H1 (cell line): ENCODE measurements around the gene PPP6R1. TPM values are rescaled to one million over a fixed set of nuclear protein-coding genes. Genes with fewer than 3 reads are reported as not detected.
A peak's percentile ranks its signal among the peaks of the same experiment; 100 is the strongest.

Source experiments
- CTCF ChIA-PET: fragments of 300-600 bp; sonication (Branson Sonifier 250); formaldehyde crosslinking; loops from one replicate; lab custom pipeline; 2021; ENCODE audit not compliant: partially characterized antibody; lab: Charles Lee
- POLR2A ChIA-PET: fragments of 300-600 bp; sonication (Branson Sonifier 250); formaldehyde crosslinking; loops from one replicate; lab custom pipeline; 2021; ENCODE audit warnings: inconsistent platforms; ENCODE audit not compliant: partially characterized antibody; lab: Charles Lee
- DNase-seq, 2 experiments: peaks; one replicate each; pipeline versions ENCODE4 v3.0.0 to v3.0.0-alpha.2; 2010 to 2022; ENCODE audit warnings: low spot score in 2 of 2, low read depth in 1 of 2, mixed read lengths in 1 of 2
- FAIRE-seq: peaks from 2 replicates; lab custom pipeline; 2011; peaks lifted over from hg19 to GRCh38; lab: Jason Lieb, UNC
- H2AFZ ChIP-seq: 2 replicates; pipeline ENCODE4 v1.8.1; 2012; ENCODE audit warnings: low read length, inconsistent platforms
- H2AK5ac ChIP-seq: 2 replicates; pipeline ENCODE4 v1.6.1; 2013; ENCODE audit warnings: low read depth, low read length
- H2BK120ac ChIP-seq: replicated peaks from 2 replicates; pipeline ENCODE3; 2013; ENCODE audit warnings: low read depth, low read length, inconsistent platforms
- H2BK12ac ChIP-seq: 2 replicates; pipeline ENCODE4 v1.6.1; 2013; ENCODE audit warnings: low read depth, low read length
- H2BK15ac ChIP-seq: 2 replicates; pipeline ENCODE4 v1.6.1; 2013; ENCODE audit warnings: low read length
- H2BK20ac ChIP-seq: 2 replicates; pipeline ENCODE4 v1.6.1; 2013; ENCODE audit warnings: low read length
- H2BK5ac ChIP-seq: 2 replicates; pipeline ENCODE4 v1.6.1; 2013; ENCODE audit warnings: low read depth, low read length
- H3K14ac ChIP-seq: 2 replicates; pipeline ENCODE4 v1.6.1; 2013; ENCODE audit warnings: inconsistent platforms; ENCODE audit not compliant: insufficient read length
- H3K18ac ChIP-seq: 2 replicates; pipeline ENCODE4 v1.6.1; 2013; ENCODE audit warnings: low read length; ENCODE audit errors: extremely low read depth
- H3K23ac ChIP-seq: 2 replicates; pipeline ENCODE4 v1.6.1; 2013; ENCODE audit warnings: inconsistent platforms; ENCODE audit not compliant: insufficient read length
- H3K23me2 ChIP-seq: 2 replicates; pipeline ENCODE4 v1.6.1; 2013; ENCODE audit warnings: low read depth, low read length
- H3K27ac ChIP-seq: 2 replicates; pipeline ENCODE4 v1.6.1; 2011; ENCODE audit warnings: low read depth, low read length, inconsistent platforms
- H3K27me3 ChIP-seq, 4 experiments: replicated peaks in 1 of 4; 1 replicate in 1 of 4; 2 replicates in 3 of 4; pipeline versions ENCODE4 v1.6.1 to v1.8.1; 2011 to 2013; ENCODE audit warnings: low read length in 3 of 4, mild to moderate bottlenecking in 3 of 4, inconsistent platforms in 2 of 4, mixed read lengths in 2 of 4, moderate library complexity in 1 of 4; ENCODE audit not compliant: control insufficient read depth in 3 of 4, insufficient read depth in 3 of 4; ENCODE audit errors: extremely low read depth in 1 of 4
- H3K36me3 ChIP-seq, 4 experiments: 2 replicates each; pipeline versions ENCODE4 v1.6.1 to v1.8.1; 2011 to 2013; ENCODE audit warnings: mild to moderate bottlenecking in 4 of 4, low read length in 3 of 4, moderate library complexity in 2 of 4, control low read depth in 1 of 4, inconsistent platforms in 1 of 4; ENCODE audit not compliant: insufficient read depth in 4 of 4, control insufficient read depth in 2 of 4
- H3K4ac ChIP-seq: replicated peaks from 2 replicates; pipeline ENCODE3; 2013; ENCODE audit warnings: low read length, low read depth, mixed read lengths, inconsistent platforms; ENCODE audit not compliant: insufficient read length
- H3K4me1 ChIP-seq, 4 experiments: replicated peaks in 1 of 4; 1 replicate in 1 of 4; 2 replicates in 3 of 4; pipeline versions ENCODE4 v1.6.1 to v1.8.1; 2011 to 2013; ENCODE audit warnings: low read length in 3 of 4, inconsistent platforms in 2 of 4, mixed read lengths in 1 of 4; ENCODE audit not compliant: insufficient read depth in 4 of 4, control insufficient read depth in 3 of 4
- H3K4me2 ChIP-seq, 2 experiments: 2 replicates each; pipeline versions ENCODE4 v1.6.1 to v1.8.1; 2011 to 2013; ENCODE audit warnings: low read depth in 2 of 2, low read length in 2 of 2, control low read depth in 1 of 2, inconsistent platforms in 1 of 2, mild to moderate bottlenecking in 1 of 2; ENCODE audit not compliant: insufficient read depth in 1 of 2
- H3K4me3 ChIP-seq, 4 experiments: fragments of 200-600, 300-600 bp in 1 of 4; sonication (generic), shearing (Covaris generic), sonication (Bioruptor Twin) in 1 of 4; 2 replicates each; pipeline versions ENCODE4 v1.5.1 to v1.8.1; 2011 to 2016; ENCODE audit warnings: low read length in 4 of 4, low read depth in 3 of 4, control low read depth in 2 of 4, inconsistent platforms in 2 of 4, mild to moderate bottlenecking in 2 of 4, mixed read lengths in 1 of 4, moderate library complexity in 1 of 4; ENCODE audit not compliant: insufficient read depth in 2 of 4; ENCODE audit errors: extremely low read depth in 1 of 4
- H3K56ac ChIP-seq: replicated peaks from 2 replicates; pipeline ENCODE3; 2013; ENCODE audit warnings: low read depth, mild to moderate bottlenecking, mixed read lengths, low read length, inconsistent platforms; ENCODE audit not compliant: insufficient read length
- H3K79me1 ChIP-seq: 2 replicates; pipeline ENCODE4 v1.6.1; 2013; ENCODE audit warnings: low read depth, low read length, control low read depth
- H3K79me2 ChIP-seq, 2 experiments: 2 replicates each; pipeline versions ENCODE4 v1.6.1 to v1.8.1; 2012 to 2013; ENCODE audit warnings: low read length in 2 of 2, mild to moderate bottlenecking in 2 of 2, inconsistent platforms in 1 of 2; ENCODE audit not compliant: insufficient read depth in 2 of 2, control insufficient read depth in 1 of 2
- H3K9ac ChIP-seq, 4 experiments: replicated peaks in 1 of 4; 1 replicate in 1 of 4; 2 replicates in 3 of 4; pipeline versions ENCODE4 v1.6.1 to v1.8.1; 2011 to 2013; ENCODE audit warnings: low read depth in 3 of 4, low read length in 3 of 4, control low read depth in 2 of 4, mild to moderate bottlenecking in 2 of 4, moderate library complexity in 2 of 4, inconsistent platforms in 1 of 4; ENCODE audit errors: extremely low read depth in 1 of 4
- H3K9me3 ChIP-seq, 2 experiments: 2 replicates each; pipeline versions ENCODE4 v1.6.1 to v1.8.1; 2012 to 2013; ENCODE audit warnings: mild to moderate bottlenecking in 2 of 2, moderate library complexity in 2 of 2, control low read depth in 1 of 2, inconsistent platforms in 1 of 2, low read depth in 1 of 2, low read length in 1 of 2, mixed read lengths in 1 of 2; ENCODE audit not compliant: insufficient read depth in 2 of 2
- H4K20me1 ChIP-seq, 2 experiments: replicated peaks in 1 of 2; 2 replicates each; pipeline versions ENCODE3 to v1.8.1; 2011 to 2013; ENCODE audit warnings: inconsistent platforms in 2 of 2, low read length in 2 of 2, mild to moderate bottlenecking in 1 of 2; ENCODE audit not compliant: insufficient read depth in 2 of 2, control insufficient read depth in 1 of 2
- H4K5ac ChIP-seq: 2 replicates; pipeline ENCODE4 v1.6.1; 2013; ENCODE audit warnings: low read length, low read depth, mixed read lengths, inconsistent platforms; ENCODE audit not compliant: insufficient read length
- H4K8ac ChIP-seq: 2 replicates; pipeline ENCODE4 v1.8.0; 2013; ENCODE audit warnings: mild to moderate bottlenecking, moderate library complexity, low read length, inconsistent platforms; ENCODE audit not compliant: insufficient read depth; ENCODE audit errors: extremely low read depth
- H4K91ac ChIP-seq: replicated peaks from 2 replicates; pipeline ENCODE3; 2013; ENCODE audit warnings: low read length, mixed read lengths, inconsistent platforms; ENCODE audit not compliant: insufficient read length
- EP300 ChIP-seq, 2 experiments: IDR thresholded peaks; 1 replicate in 1 of 2; 2 replicates in 1 of 2; pipeline ENCODE4 v1.6.1; 2011 to 2012; ENCODE audit warnings: low read depth in 2 of 2, low read length in 2 of 2, mild to moderate bottlenecking in 2 of 2, borderline replicate concordance in 1 of 2, inconsistent platforms in 1 of 2, moderate library complexity in 1 of 2
- EZH2 ChIP-seq: fragments of 200-600 bp; sonication (generic); IDR thresholded peaks from 2 replicates; pipeline ENCODE4 v1.7.1; 2012; ENCODE audit warnings: low read depth, mild to moderate bottlenecking, moderate library complexity, low read length, inconsistent platforms; ENCODE audit not compliant: severe bottlenecking
- HDAC6 ChIP-seq: IDR thresholded peaks from one replicate; pipeline ENCODE4 v1.7.1; 2012; ENCODE audit warnings: low read depth, mild to moderate bottlenecking, inconsistent platforms, low read length, moderate library complexity
- JUN ChIP-seq: IDR thresholded peaks from 2 replicates; pipeline ENCODE4 v1.6.1; 2011; ENCODE audit warnings: low read depth, mild to moderate bottlenecking, improper control_type of control experiment, low read length
- JUND ChIP-seq: IDR thresholded peaks from 2 replicates; pipeline ENCODE4 v1.6.1; 2011; ENCODE audit warnings: mild to moderate bottlenecking, improper control_type of control experiment, low read length
- KDM1A ChIP-seq: fragments of 200-600, 300-600 bp; sonication (generic); IDR thresholded peaks from 2 replicates; pipeline ENCODE4 v1.7.1; 2016; ENCODE audit warnings: mild to moderate bottlenecking, low read length, borderline replicate concordance
- MAFK ChIP-seq: IDR thresholded peaks from 2 replicates; pipeline ENCODE4 v1.6.1; 2012; ENCODE audit warnings: low read depth, mild to moderate bottlenecking, improper control_type of control experiment, low read length
- POLR2A ChIP-seq, 2 experiments: IDR thresholded peaks; 1 replicate in 1 of 2; 2 replicates in 1 of 2; pipeline ENCODE4 v1.6.1; 2011; ENCODE audit warnings: low read depth in 2 of 2, low read length in 2 of 2, mild to moderate bottlenecking in 2 of 2; ENCODE audit errors: control extremely low read depth in 1 of 2
- RXRA ChIP-seq: IDR thresholded peaks from 2 replicates; pipeline ENCODE4 v1.6.1; 2011; ENCODE audit warnings: low read depth, mild to moderate bottlenecking, low read length, moderate library complexity; ENCODE audit not compliant: insufficient read depth
- SAP30 ChIP-seq: fragments of 300-600 bp; sonication (generic); IDR thresholded peaks from 2 replicates; pipeline ENCODE4 v1.7.1; 2012; ENCODE audit warnings: low read length, moderate library complexity, mild to moderate bottlenecking, inconsistent platforms; ENCODE audit not compliant: insufficient read depth, insufficient replicate concordance
- SIRT6 ChIP-seq: IDR thresholded peaks from one replicate; pipeline ENCODE4 v1.7.1; 2012; ENCODE audit warnings: low read length, inconsistent platforms
- SUZ12 ChIP-seq: fragments of 200-600 bp; sonication (generic); IDR thresholded peaks from 2 replicates; pipeline ENCODE4 v1.6.1; 2012; ENCODE audit warnings: mild to moderate bottlenecking, inconsistent platforms, low read length, moderate library complexity, mixed read lengths
- TAF7 ChIP-seq: optimal IDR thresholded peaks from 2 replicates; pipeline ENCODE3; 2011; ENCODE audit warnings: low read depth, mild to moderate bottlenecking, inconsistent platforms, low read length, moderate library complexity, borderline replicate concordance
- WGBS, 2 experiments: shearing (Covaris generic) in 1 of 2; methylation state at CpG; one replicate each; pipeline versions ENCODE4 v1.1.6 to v1.1.7; 2013 to 2015; ENCODE audit warnings: low lambda C conversion rate in 2 of 2, mixed read lengths in 2 of 2, inconsistent platforms in 1 of 2, low coverage in 1 of 2, missing lambda C conversion rate in 1 of 2; ENCODE audit not compliant: insufficient replicate concordance in 2 of 2, insufficient coverage in 1 of 2, insufficient read length in 1 of 2; ENCODE audit errors: extremely low coverage in 1 of 2, missing lambda C conversion rate in 1 of 2; 5-methylcytosine and 5-hydroxymethylcytosine counted together
- polyA plus RNA-seq, 7 experiments: library from polyadenylated mRNA; depleted of rRNA in 3 of 7; stranded (reverse) in 5 of 7; unstranded in 2 of 7; fragments of >200 nt in 5 of 7; fragments of 200-250 nt in 2 of 7; gene quantifications; 1 replicate in 5 of 7; 2 replicates in 1 of 7; 4 replicates in 1 of 7; pipeline versions ENCODE4 v1.2.1 to v1.2.3, GENCODE V29; 2011 to 2013; ENCODE audit warnings: missing spikeins in 2 of 7, mixed read lengths in 2 of 7
- total RNA-seq: library from RNA; stranded (reverse); fragmentation: NEBNext Ultra II Directional; extraction: Animal tissue kit (Norgen Biotek cat#: 25700); gene quantifications from 2 replicates; pipeline ENCODE4 v1.2.1, GENCODE V29; 2021

The PPP6R1 gene
- total and polyA plus RNA-seq, 2 of the 8 experiments (the other 6 are each of a cell fraction or from before 2014, with no cell fraction given): 36.4 to 74.4 TPM

GRCh38 chr19:55305983-55306562 is 47.3 kb upstream of the PPP6R1 start:
- no peak overlapping the region for H3K23ac ChIP-seq
- no peak overlapping the region for H3K14ac ChIP-seq
- H2BK12ac ChIP-seq: no peak overlapping the region
- H2AFZ ChIP-seq: no peak overlapping the region
- no peaks in the 10 kb centered on the region for H3K79me2 ChIP-seq
- no peak overlapping the region for H4K91ac ChIP-seq
- no peak for FAIRE-seq
- H3K4ac ChIP-seq: no peak overlapping the region
- ChIA-PET CTCF (interaction anchor here (0.6 to 1.3 kb wide), 5 partner anchors 12 to 286 kb away, joined by 3 to 5 read pairs (median 3); no protein-coding TSS in a partner anchor), POLR2A (interaction anchor here (0.7 to 1.8 kb wide), 12 partner anchors 8 to 101 kb away, joined by 3 to 6 read pairs (median 4); partner anchors contain the start of genes KMT5C, TMEM238 and UBE2S)
- H3K4me2 ChIP-seq: no peak overlapping the region
- H3K18ac ChIP-seq: no peak overlapping the region
- no peak overlapping the region; the same call in none of the 2 replicates for H4K8ac ChIP-seq
- H3K56ac ChIP-seq: no peak overlapping the region
- whole genome bisulfite sequencing, 2 experiments: 90% methylated on average over 15 of the region's 17 CpGs; no CpG with 5 or more reads in 1 of the 2 experiments
- no peak overlapping the region for H4K5ac ChIP-seq
- no peak overlapping the region for H2AK5ac ChIP-seq
- no peaks in the 10 kb centered on the region for H3K9me3 ChIP-seq
- H2BK20ac ChIP-seq: no peak overlapping the region
- H2BK5ac ChIP-seq: no peak overlapping the region
- H3K79me1 ChIP-seq: no peaks in the 10 kb centered on the region; the same call in 1 of the 2 replicates
- 0 out of 2 replicates have a peak overlapping the region, but pooled peaks have one; percentile 8 for H2BK15ac ChIP-seq
- H4K20me1 ChIP-seq: peaks cover 0 to 3% of the 10 kb centered on the region in 2 experiments
- H3K23me2 ChIP-seq: peaks cover 2% of the 10 kb centered on the region; the same call in 1 of the 2 replicates
- no peak overlapping the region for H3K9ac ChIP-seq
- H3K4me3 ChIP-seq: no peak overlapping the region
- H2BK120ac ChIP-seq: no peak overlapping the region
- H3K27me3 ChIP-seq: no peaks in the 10 kb centered on the region
- DNase-seq: no peak
- H3K4me1 ChIP-seq: peaks cover 0 to 8% (median 3%) of the 10 kb centered on the region in 4 experiments; a peak in 3 of 7 replicates
- H3K27ac ChIP-seq: no peak overlapping the region
- peaks cover 21 to 56% (median 42%) of the 10 kb centered on the region in 4 experiments for H3K36me3 ChIP-seq
- TF ChIP-seq EZH2: no peak
- no peak for TF ChIP-seq JUND
- no peak for TF ChIP-seq KDM1A
- no peak for TF ChIP-seq SIRT6
- TF ChIP-seq EP300 (IDR thresholded peaks at IDR 0.05; ENCODE audit: borderline replicate concordance in 1 of 2, low read depth in 2 of 2, low read length in 2 of 2): no peak
- no peak for TF ChIP-seq SAP30
- TF ChIP-seq MAFK: no peak
- TF ChIP-seq POLR2A (IDR thresholded peaks at IDR 0.05; ENCODE audit: control extremely low read depth in 1 of 2, low read depth in 2 of 2, low read length in 2 of 2): no peak
- no peak for TF ChIP-seq RXRA
- no peak for TF ChIP-seq TAF7
- TF ChIP-seq SUZ12: no peak
- no peak for TF ChIP-seq JUN
- no peak for TF ChIP-seq HDAC6
